OCI-LY7 (cell line): Measurements from ENCODE around the gene BLOC1S2. TPM values are rescaled to one million over a fixed set of nuclear protein-coding genes. Genes with fewer than 3 reads are reported as not detected.

Source experiments
- BruUV-seq: library from RNA; stranded (reverse); fragments of 400-500 nt; replicated peaks from 2 replicates; lab custom pipeline; 2021; lab: Mats Ljungman, UMichigan
- CTCF ChIA-PET: fragments of 300-600 bp; sonication (Branson Sonifier 250); formaldehyde crosslinking; loops from one replicate; lab custom pipeline; 2022; ENCODE audit warnings: antibody characterized with exemption; ENCODE audit not compliant: unreplicated experiment; lab: Charles Lee
- POLR2A ChIA-PET: fragments of 300-600 bp; sonication (Branson Sonifier 250); formaldehyde crosslinking; loops from one replicate; lab custom pipeline; 2022; ENCODE audit warnings: antibody characterized with exemption; lab: Charles Lee
- DNase-seq: peaks from one replicate; pipeline ENCODE4 v3.0.0-alpha.2; 2015; ENCODE audit warnings: low spot score
- H2AFZ ChIP-seq: fragments of 200-600 bp; sonication (generic), shearing (Covaris generic); 2 replicates; pipeline ENCODE4 v1.6.1; 2014; ENCODE audit warnings: mild to moderate bottlenecking, antibody characterized with exemption, low read length, moderate library complexity
- H3K27ac ChIP-seq: fragments of 200-600 bp; sonication (generic); 2 replicates; pipeline ENCODE4 v1.5.1; 2014; ENCODE audit warnings: mixed run types, low read depth, mild to moderate bottlenecking, moderate library complexity, low read length, inconsistent platforms; ENCODE audit not compliant: poor library complexity, severe bottlenecking
- H3K36me3 ChIP-seq: fragments of 200-600 bp; sonication (generic); 2 replicates; pipeline ENCODE4 v1.6.1; 2014; ENCODE audit warnings: mild to moderate bottlenecking, antibody characterized with exemption, low read length, moderate library complexity, mixed read lengths; ENCODE audit not compliant: insufficient read depth
- H3K4me1 ChIP-seq: fragments of 200-600 bp; sonication (generic); 2 replicates; pipeline ENCODE4 v1.5.1; 2014; ENCODE audit warnings: mild to moderate bottlenecking, low read length; ENCODE audit not compliant: insufficient read depth, poor library complexity, severe bottlenecking
- H3K4me2 ChIP-seq: fragments of 200-600 bp; sonication (generic); 2 replicates; pipeline ENCODE4 v1.6.1; 2014; ENCODE audit warnings: mild to moderate bottlenecking, low read length
- H3K4me3 ChIP-seq: fragments of 200-600 bp; sonication (generic); 2 replicates; pipeline ENCODE4 v1.5.1; 2014; ENCODE audit warnings: mild to moderate bottlenecking, low read depth, low read length; ENCODE audit not compliant: poor library complexity, severe bottlenecking
- H3K79me2 ChIP-seq: fragments of 200-600 bp; sonication (generic); 2 replicates; pipeline ENCODE4 v1.6.1; 2016; ENCODE audit warnings: low read depth, mild to moderate bottlenecking, low read length, moderate library complexity, mixed read lengths; ENCODE audit not compliant: insufficient read depth
- H3K9me2 ChIP-seq: fragments of 200-600 bp; sonication (generic); 2 replicates; pipeline ENCODE4 v1.6.1; 2016; ENCODE audit warnings: mild to moderate bottlenecking, low read length, mixed read lengths; ENCODE audit not compliant: insufficient read depth
- H3K9me3 ChIP-seq: fragments of 200-600 bp; sonication (generic); 2 replicates; pipeline ENCODE4 v1.6.1; 2014; ENCODE audit warnings: mild to moderate bottlenecking, mixed run types, low read length, mixed read lengths
- H4K20me1 ChIP-seq: fragments of 200-600 bp; sonication (generic); 2 replicates; pipeline ENCODE4 v1.6.1; 2014; ENCODE audit warnings: mild to moderate bottlenecking, antibody characterized with exemption, low read length, moderate library complexity, mixed read lengths; ENCODE audit not compliant: insufficient read depth
- EZH2phosphoT487 ChIP-seq: fragments of 200-600 bp; sonication (generic); IDR thresholded peaks from 2 replicates; pipeline ENCODE4 v1.6.1; 2018; ENCODE audit warnings: low read depth, borderline replicate concordance, mild to moderate bottlenecking, mixed run types, antibody characterized with exemption, low read length, moderate library complexity, mixed read lengths
- intact Hi-C: fragments of 100-400 bp; cut with micrococcal nuclease; formaldehyde crosslinking; loops from one replicate; pipeline ENCODE4 v1.10.0; 2022; ENCODE audit not compliant: unreplicated experiment
- total RNA-seq, 2 experiments: library from RNA; depleted of rRNA in 1 of 2; stranded (reverse); fragments of >200 nt in 1 of 2; shearing (Covaris generic) in 1 of 2; gene quantifications; 2 replicates each; pipeline ENCODE4 v1.2.3, GENCODE V29; 2014 to 2022
- TF ChIP-seq, protein P1 (sequence below): fragments of 200-600 bp; sonication (generic); conservative IDR thresholded peaks from 2 replicates; pipeline ENCODE4 v1.5.1; 2014; ENCODE audit warnings: mild to moderate bottlenecking, antibody characterized with exemption, low read length, moderate library complexity, mixed read lengths

Gene BLOC1S2
- total RNA-seq, 2 experiments from 2014 or later, result 39.7 to 54.8 TPM

- H3K27ac ChIP-seq, result no peak overlapping the region
- TF ChIP-seq, protein P1, sequence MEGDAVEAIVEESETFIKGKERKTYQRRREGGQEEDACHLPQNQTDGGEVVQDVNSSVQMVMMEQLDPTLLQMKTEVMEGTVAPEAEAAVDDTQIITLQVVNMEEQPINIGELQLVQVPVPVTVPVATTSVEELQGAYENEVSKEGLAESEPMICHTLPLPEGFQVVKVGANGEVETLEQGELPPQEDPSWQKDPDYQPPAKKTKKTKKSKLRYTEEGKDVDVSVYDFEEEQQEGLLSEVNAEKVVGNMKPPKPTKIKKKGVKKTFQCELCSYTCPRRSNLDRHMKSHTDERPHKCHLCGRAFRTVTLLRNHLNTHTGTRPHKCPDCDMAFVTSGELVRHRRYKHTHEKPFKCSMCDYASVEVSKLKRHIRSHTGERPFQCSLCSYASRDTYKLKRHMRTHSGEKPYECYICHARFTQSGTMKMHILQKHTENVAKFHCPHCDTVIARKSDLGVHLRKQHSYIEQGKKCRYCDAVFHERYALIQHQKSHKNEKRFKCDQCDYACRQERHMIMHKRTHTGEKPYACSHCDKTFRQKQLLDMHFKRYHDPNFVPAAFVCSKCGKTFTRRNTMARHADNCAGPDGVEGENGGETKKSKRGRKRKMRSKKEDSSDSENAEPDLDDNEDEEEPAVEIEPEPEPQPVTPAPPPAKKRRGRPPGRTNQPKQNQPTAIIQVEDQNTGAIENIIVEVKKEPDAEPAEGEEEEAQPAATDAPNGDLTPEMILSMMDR, result no peak
- TF ChIP-seq EZH2phosphoT487, result no peak
- no peaks in the 10 kb centered on the region for H4K20me1 ChIP-seq
- BruUV-seq, result no TSS peak
- ChIA-PET CTCF (no interaction called here), POLR2A (no interaction called here)
- H2AFZ ChIP-seq, result no peak overlapping the region
- no peak overlapping the region for H3K4me3 ChIP-seq
- H3K9me3 ChIP-seq, result no peaks in the 10 kb centered on the region
- H3K4me1 ChIP-seq, result no peaks in the 10 kb centered on the region
- no peaks in the 10 kb centered on the region for H3K79me2 ChIP-seq
- H3K9me2 ChIP-seq, result no peaks in the 10 kb centered on the region
- H3K36me3 ChIP-seq, result no peaks in the 10 kb centered on the region
- H3K4me2 ChIP-seq, result no peak overlapping the region
- intact Hi-C loops, result no loop called here
- DNase-seq, result no peak
Observed at GRCh38 chr10:100311298-100311697, 24.8 kb upstream of the BLOC1S2 start.

GRCh38 chr10:100307684-100308083 lies 21.2 kb upstream of the BLOC1S2 start:
- Histone ChIP-seq H3K4me2 (no peak overlapping the region), H3K9me3 (no peaks in the 10 kb centered on the region), H4K20me1 (no peaks in the 10 kb centered on the region), H2AFZ (no peak overlapping the region), H3K4me3 (no peak overlapping the region), H3K4me1 (no peaks in the 10 kb centered on the region), H3K9me2 (no peaks in the 10 kb centered on the region), H3K27ac (no peak overlapping the region), H3K36me3 (no peaks in the 10 kb centered on the region), H3K79me2 (no peaks in the 10 kb centered on the region)
- ChIA-PET POLR2A (interaction anchor here (1.1 kb wide), 1 partner anchor 19 kb away, joined by 4 read pairs; no protein-coding TSS in a partner anchor), CTCF (no interaction called here)
- TF ChIP-seq, protein P1, result no peak
- TF ChIP-seq EZH2phosphoT487, result no peak
- intact Hi-C loops, result loop anchor here (10.0 kb wide), 2 partner anchors 463 to 567 kb away; no protein-coding TSS in a partner anchor
- BruUV-seq, result no TSS peak
- no peak for DNase-seq

DNA sequence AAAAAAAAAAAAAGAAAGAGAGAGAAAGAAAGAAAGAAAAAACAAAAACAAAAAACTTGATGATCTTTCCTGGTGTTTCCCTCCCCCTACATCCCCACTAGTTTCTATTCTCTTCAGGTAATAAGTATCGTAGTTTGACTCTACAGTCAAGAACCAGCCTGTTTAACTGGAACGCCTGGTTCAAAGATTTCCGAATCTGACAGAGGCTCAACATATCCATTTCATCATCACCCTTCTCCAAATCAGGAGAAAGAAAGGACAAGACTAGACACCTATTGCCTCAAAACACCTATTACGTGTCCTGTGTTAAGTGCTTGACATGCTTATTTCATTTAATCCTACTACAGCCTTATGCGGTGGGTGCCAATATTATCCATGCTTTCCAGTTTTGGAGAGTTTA lies 20.4 kb upstream of the BLOC1S2 start:
- H2AFZ ChIP-seq, result no peak overlapping the region
- no peak overlapping the region for H3K27ac ChIP-seq
- TF ChIP-seq, protein P1, result no peak
- TF ChIP-seq EZH2phosphoT487, result no peak
- no peak overlapping the region for H3K4me2 ChIP-seq
- no peaks in the 10 kb centered on the region for H3K36me3 ChIP-seq
- no TSS peak for BruUV-seq
- intact Hi-C loops, result loop anchor here (10.0 kb wide), 2 partner anchors 462 to 568 kb away; no protein-coding TSS in a partner anchor
- CTCF ChIA-PET, result no interaction called here
- H3K9me2 ChIP-seq, result no peaks in the 10 kb centered on the region
- H3K4me3 ChIP-seq, result no peak overlapping the region
- no peaks in the 10 kb centered on the region for H3K4me1 ChIP-seq
- no peaks in the 10 kb centered on the region for H3K9me3 ChIP-seq
- no peaks in the 10 kb centered on the region for H3K79me2 ChIP-seq
- no peaks in the 10 kb centered on the region for H4K20me1 ChIP-seq
- POLR2A ChIA-PET, result interaction anchor here (1.1 kb wide), 1 partner anchor 20 kb away, joined by 4 read pairs; no protein-coding TSS in a partner anchor
- no peak for DNase-seq
